Right ventricle myocardium inferior (tissue), 1 donor: Measurements from ENCODE around the gene LAMA2. TPM values are rescaled to one million over a fixed set of nuclear protein-coding genes. Genes with fewer than 3 reads are reported as not detected.
A peak's percentile ranks its signal among the peaks of the same experiment; 100 is the strongest.

ENCODE experiments used
- ATAC-seq: fragments of 200-7000 bp; cut with Tn5 transposase; one replicate; pipeline ENCODE4 v1.9.1; 2020; ENCODE audit warnings: mild to moderate bottlenecking, moderate library complexity
- DNase-seq: peaks from one replicate; pipeline ENCODE4 v3.0.0; 2021; ENCODE audit errors: missing footprints
- intact Hi-C: fragments of 100-400 bp; cut with DNase I; formaldehyde crosslinking; loops from one replicate; pipeline ENCODE4 v1.11.0; 2022
- total RNA-seq: library from RNA; stranded (reverse); fragmentation: NEBNext Ultra II Directional; extraction: Animal tissue kit (Norgen Biotek cat#: 25700); gene quantifications from one replicate; pipeline ENCODE4 v1.2.1, GENCODE V29; 2021
- donor health status: DM: no; HTN: yes; CAD: no; lungs with severe emphysema.

The LAMA2 gene
- total RNA-seq, 1 donor from 2014 or later, result 119 TPM

DNA sequence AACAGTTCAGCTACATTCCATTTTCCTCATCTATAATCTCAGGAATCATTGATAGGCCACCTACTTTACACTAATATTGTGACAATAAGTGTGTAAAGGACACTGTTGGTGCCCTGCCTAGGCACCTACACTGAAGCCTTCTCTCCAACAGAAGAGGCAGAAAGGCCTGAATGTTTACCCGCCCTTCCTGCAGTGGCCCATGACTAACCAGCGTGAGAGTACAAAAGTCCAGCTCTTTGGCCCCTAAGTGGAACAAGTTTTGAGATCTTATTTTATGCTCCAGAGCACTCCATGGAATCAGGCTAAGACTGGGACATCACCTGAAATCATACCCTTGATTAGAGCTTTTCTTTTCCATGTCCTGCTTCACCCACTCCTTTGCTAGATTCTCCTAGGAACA lies 467.3 kb downstream of the LAMA2 start:
- intact Hi-C loops, result no loop called here
- DNase-seq (no peak), ATAC-seq (no peak)

DNA sequence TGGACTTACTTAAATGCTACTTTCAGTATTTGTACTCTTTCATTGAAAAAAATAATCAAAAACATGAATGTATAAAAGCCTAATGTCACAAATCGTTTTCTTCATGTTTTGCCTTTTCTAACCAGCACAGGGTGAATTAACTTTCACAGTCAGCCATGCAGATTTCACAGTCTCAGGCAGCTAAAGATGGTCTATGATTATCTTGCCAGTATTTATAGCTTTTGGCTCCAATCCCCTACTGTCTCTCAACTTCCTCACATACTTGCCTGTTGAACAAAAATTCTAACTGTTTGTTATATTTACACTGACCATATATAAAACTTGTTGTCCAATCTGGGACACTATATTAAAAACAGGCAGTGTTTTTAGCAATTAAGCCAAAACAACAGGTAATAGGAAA lies 468.9 kb downstream of the LAMA2 start:
- no peak for ATAC-seq
- no peak for DNase-seq
- intact Hi-C loops, result no loop called here

DNA sequence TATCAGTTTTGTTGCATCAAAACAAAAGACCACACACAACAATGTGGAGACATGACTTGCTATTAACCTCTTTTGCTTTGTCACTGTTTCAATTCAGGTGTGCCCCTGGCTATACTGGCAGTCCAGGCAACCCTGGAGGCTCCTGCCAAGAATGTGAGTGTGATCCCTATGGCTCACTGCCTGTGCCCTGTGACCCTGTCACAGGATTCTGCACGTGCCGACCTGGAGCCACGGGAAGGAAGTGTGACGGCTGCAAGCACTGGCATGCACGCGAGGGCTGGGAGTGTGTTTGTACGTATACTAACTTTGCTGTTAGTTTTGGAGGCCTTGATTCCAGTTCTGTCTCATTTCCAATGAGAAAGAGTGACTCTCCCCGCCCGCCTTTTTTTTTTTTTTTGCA lies 470.1 kb downstream of the LAMA2 start:
- intact Hi-C loops, result no loop called here
- DNase-seq (no peak), ATAC-seq (peak; percentile 51)

DNA sequence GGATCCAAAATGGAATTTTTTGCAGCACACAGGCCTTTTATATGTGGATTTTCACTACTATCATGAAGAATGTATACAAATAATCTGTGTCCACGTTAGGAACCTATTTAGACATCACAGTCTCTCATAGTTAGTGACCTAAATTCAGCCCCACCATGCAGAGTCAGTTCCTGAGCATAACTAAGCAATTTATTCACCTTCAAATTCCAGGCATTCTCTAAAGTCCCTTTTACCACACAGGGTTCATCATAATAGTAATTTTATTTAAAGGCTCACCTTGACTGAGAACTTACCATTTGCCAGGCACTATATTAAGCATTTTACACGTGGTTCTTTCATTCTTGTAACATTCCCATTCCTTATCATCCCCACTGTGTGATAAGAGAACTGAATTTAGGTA lies 473.2 kb downstream of the LAMA2 start:
- no peak for ATAC-seq
- intact Hi-C loops, result no loop called here

DNA sequence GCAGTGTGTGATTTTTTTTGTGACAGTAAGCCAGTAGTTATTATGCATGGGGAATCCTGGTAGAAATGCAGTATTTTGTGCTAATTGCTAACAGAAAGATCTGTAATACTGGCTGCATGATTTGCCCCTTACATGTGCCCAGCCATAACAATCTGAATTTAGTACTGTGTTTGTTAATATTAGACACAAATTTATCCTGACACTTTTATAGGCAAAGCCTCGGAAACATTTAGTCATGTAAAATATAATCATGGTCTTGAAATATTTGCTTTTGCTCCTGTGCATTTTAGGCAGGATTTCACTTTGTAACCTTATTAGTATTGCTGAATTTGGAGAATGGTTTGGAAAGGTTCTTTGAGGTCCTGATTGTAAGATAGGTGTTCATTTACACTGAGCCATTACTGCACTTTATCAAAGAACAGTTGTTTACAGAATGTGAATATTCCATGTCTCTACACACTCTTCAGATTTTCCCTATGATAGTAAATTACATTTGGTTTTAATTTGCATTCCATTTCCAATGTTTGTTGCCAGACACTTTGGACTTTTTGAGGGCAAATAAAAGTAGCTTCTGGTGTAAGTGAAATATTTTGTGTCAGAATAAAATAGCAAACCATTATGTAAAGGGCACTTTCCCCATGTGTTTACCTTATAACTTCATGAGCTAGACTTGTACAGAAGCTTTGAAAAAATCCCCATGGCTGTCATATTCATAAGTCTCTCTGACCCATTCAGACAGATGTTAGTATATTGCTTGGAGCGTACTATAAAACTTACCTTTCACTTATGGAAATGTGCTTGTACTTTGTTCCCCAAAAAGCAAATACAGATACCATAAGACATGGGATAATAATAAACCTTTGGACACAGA lies 477.1 kb downstream of the LAMA2 start:
- ATAC-seq (no peak), DNase-seq (no peak)
- intact Hi-C loops, result no loop called here

More for the DNA sequence above, 473.2 kb downstream of the LAMA2 start:
- DNase-seq, result no peak

DNA sequence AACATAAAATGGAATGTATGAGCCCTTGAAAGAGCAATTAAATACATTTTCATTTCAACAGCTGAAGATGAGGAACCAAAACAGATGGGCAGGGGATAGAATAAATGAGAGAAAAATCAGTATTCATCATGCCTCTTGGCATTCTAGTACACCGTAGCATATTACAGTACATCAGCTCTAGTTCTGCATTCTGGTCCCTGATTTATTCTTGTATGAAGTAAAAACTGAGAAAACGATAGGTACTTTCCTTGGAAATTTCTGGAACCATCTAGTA lies 477.7 kb downstream of the LAMA2 start:
- ATAC-seq (no peak), DNase-seq (no peak)
- intact Hi-C loops, result no loop called here

- intact Hi-C loops, result no loop called here
- ATAC-seq (no peak), DNase-seq (no peak)
Observed at GRCh38 chr6:129364037-129364436, 481.1 kb downstream of the LAMA2 start.

DNA sequence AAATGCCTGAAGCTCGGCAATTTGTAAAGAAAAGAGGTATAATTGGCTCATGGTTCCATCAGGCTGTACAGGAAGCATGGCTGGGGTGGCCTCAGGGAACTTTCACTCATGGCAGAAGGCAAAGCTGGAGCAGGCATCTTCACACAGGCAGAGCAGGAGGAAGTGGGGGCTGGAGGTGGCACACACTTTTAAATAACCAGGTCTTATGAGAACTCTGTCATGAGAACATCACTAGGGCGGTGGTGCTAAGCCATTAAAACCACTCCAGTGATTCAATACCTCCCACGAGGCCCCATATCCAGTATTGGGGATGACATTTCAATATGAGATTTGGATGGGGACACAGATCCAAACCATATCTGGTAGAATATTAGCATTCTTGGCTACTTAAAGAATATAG lies 481.8 kb downstream of the LAMA2 start:
- intact Hi-C loops, result no loop called here
- ATAC-seq, result no peak

GRCh38 chr6:129368076-129368475 lies 485.1 kb downstream of the LAMA2 start:
- ATAC-seq, result peak; percentile 33
- intact Hi-C loops, result no loop called here

More for the DNA sequence above, 481.8 kb downstream of the LAMA2 start:
- no peak for DNase-seq

DNA sequence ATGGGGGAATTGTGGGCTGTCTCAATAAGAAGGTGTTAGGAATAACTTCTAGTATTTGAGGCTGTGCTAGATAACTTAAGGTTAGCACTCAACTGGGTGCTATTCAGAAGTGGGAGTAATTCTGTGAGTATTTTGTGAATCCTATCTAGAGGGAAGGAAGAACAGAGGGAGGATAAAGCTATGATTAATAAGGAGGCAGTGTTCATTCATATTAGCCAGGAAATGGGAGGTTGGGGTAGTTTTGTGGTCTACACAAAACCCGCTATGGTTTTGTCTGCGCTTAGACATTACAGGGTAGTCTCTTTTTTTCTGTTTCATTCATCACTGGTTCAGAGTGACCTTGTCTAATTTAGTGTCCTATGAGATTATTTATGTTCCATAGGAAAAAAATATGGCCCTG lies 486.0 kb downstream of the LAMA2 start:
- ATAC-seq (no peak), DNase-seq (no peak)
- intact Hi-C loops, result no loop called here

More at GRCh38 chr6:129368076-129368475, 485.1 kb downstream of the LAMA2 start:
- no peak for DNase-seq

DNA sequence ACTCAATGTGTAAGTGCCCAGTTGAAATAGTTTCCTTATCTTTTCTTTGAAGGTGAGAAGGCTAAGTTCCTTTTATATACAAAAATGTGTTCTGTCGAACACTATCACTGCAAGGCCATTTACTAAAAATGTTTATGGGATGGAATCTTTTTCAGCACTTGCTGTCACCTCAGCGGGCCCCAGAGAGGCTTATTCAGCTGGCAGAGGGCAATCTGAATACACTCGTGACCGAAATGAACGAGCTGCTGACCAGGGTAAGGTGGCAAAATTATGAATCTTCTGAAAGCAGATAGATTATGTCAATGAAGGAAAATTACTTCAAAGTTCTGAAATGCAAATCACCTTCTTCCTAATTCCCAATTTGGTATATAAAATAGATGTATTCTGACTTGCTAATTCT lies 486.8 kb downstream of the LAMA2 start:
- ATAC-seq (peak; percentile 69), DNase-seq (peak; percentile 56)
- intact Hi-C loops, result loop anchor here (10.0 kb wide), 1 partner anchor 565 kb away; no protein-coding TSS in a partner anchor

DNA sequence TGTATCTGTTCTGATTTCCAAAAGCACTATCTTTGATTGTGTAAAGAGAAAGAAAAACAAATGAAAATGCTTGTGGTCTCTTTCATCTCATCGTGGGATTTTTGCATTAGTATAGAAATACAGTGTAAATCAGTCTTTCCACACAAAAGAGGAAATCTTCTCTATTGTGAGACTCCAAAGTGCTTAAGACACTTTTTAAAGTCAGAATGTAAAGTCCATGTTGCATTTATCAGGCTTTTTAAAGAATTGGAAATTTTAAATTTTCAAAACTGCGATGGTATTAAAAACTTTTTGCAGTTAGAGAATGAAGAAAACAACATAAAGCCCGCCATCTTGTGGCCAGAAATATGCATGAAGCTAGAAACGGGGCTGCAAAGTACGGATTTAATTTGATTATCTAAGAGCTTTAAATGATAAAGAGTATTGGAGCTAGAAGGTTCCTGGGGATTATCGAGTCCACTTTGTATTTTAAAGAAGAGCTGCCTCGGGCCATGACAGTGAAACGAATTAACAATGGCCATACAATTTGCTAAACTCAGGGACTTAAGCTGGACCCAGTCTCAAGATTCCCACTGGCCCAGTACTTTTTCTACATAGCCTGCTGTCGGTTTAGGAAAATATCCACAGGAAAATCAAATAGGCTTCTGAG lies 487.5 kb downstream of the LAMA2 start:
- ATAC-seq (no peak), DNase-seq (no peak)
- intact Hi-C loops, result loop anchor here (10.0 kb wide), 1 partner anchor 566 kb away; no protein-coding TSS in a partner anchor

- intact Hi-C loops, result no loop called here
- DNase-seq, result no peak
- peak; percentile 52 for ATAC-seq
Observed at GRCh38 chr6:129381885-129382284, 498.9 kb downstream of the LAMA2 start.

- no peak for DNase-seq
- no peak for ATAC-seq
- intact Hi-C loops, result no loop called here
Observed at GRCh38 chr6:129382916-129383315, 500.0 kb downstream of the LAMA2 start.

- DNase-seq, result no peak
- no peak for ATAC-seq
- intact Hi-C loops, result no loop called here
Observed at GRCh38 chr6:129385117-129385516, 502.2 kb downstream of the LAMA2 start.

DNA sequence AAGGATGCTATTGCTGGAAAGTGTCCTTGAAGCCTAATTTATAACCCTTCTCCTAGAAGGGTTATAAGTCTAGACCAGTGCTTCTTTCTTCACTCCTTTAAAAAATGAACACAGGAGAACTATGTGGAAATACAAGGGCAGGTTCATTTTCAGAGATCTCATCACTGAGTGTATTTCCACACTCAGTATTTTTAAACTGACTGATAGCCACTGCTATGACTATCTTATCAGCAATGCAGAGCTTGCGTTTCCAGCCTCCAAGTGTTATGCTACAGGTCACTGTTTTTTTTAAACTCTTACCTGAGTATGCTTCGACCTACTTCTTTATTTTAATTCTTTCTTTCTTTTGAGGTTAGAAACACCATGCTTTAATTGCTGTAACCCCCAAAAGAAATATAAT lies 508.0 kb downstream of the LAMA2 start:
- no peak for DNase-seq
- no peak for ATAC-seq
- intact Hi-C loops, result no loop called here

GRCh38 chr6:129393654-129394053 lies 510.7 kb downstream of the LAMA2 start:
- DNase-seq (no peak), ATAC-seq (no peak)
- intact Hi-C loops, result no loop called here

GRCh38 chr6:129398764-129399163 lies 515.8 kb downstream of the LAMA2 start:
- no peak for DNase-seq
- no peak for ATAC-seq
- intact Hi-C loops, result no loop called here

- no peak for ATAC-seq
- intact Hi-C loops, result no loop called here
- no peak for DNase-seq
Observed at GRCh38 chr6:129402244-129402643, 519.3 kb downstream of the LAMA2 start.

- DNase-seq, result no peak
- intact Hi-C loops, result no loop called here
- ATAC-seq, result no peak
Observed at GRCh38 chr6:129411092-129411491, 528.2 kb downstream of the LAMA2 start.
